Dendritic cell treated with granulocyte-macrophage colony-stimulating factor and Interleukin-4, amounts not matched to agents 40 ng/mL and 50 ng/mL, for 4 days (primary cell): ENCODE results near the gene HOXC6.
A peak's percentile ranks its signal among the peaks of the same experiment; 100 is the strongest.

ENCODE experiments used
- H3K27ac Mint-ChIP-seq: one replicate; pipeline ENCODE4 v1.8.0; 2022; ENCODE audit warnings: mild to moderate bottlenecking, mixed read lengths
- H3K27me3 Mint-ChIP-seq: one replicate; pipeline ENCODE4 v1.8.0; 2022; ENCODE audit warnings: mild to moderate bottlenecking, mixed read lengths
- H3K36me3 Mint-ChIP-seq: one replicate; pipeline ENCODE4 v1.8.0; 2022; ENCODE audit warnings: low read depth, mixed read lengths
- H3K4me1 Mint-ChIP-seq: one replicate; pipeline ENCODE4 v1.8.0; 2022; ENCODE audit warnings: low read depth, mixed read lengths
- H3K4me3 Mint-ChIP-seq: one replicate; pipeline ENCODE4 v1.8.0; 2022; ENCODE audit warnings: mild to moderate bottlenecking, moderate library complexity, mixed read lengths
- H3K9me3 Mint-ChIP-seq: one replicate; pipeline ENCODE4 v1.8.0; 2022; ENCODE audit warnings: mixed read lengths
- intact Hi-C: fragments of 100-400 bp; cut with micrococcal nuclease; formaldehyde crosslinking; loops from one replicate; pipeline ENCODE4 v1.15.0; 2022

Gene HOXC6

DNA sequence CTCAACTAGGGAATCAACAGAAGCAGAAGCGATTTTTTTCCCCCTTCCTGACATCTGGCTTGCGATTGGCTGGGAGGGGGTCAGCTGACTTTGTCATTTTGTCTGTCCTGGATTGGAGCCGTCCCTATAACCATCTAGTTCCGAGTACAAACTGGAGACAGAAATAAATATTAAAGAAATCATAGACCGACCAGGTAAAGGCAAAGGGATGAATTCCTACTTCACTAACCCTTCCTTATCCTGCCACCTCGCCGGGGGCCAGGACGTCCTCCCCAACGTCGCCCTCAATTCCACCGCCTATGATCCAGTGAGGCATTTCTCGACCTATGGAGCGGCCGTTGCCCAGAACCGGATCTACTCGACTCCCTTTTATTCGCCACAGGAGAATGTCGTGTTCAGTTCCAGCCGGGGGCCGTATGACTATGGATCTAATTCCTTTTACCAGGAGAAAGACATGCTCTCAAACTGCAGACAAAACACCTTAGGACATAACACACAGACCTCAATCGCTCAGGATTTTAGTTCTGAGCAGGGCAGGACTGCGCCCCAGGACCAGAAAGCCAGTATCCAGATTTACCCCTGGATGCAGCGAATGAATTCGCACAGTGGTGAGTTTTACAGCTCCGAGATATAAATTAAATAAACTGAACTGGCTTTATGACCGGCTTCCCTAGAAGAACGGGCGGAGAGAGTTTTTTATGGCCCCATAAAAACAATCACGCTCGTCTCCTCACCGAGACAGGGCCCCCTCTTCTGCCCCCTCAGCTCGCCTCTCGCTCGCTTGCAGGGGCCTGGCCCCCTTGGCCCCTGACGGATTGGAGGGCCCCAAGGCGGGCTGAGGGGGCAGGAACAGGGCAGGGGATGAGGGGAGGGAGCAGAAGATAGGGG, at the start of gene HOXC6:
Gene HOXC6 (plus strand): TSS at position 127 of the 888 bp plus-strand sequence. CDS start 82 bp downstream, at position 209.
- no peak within 1 kb of the TSS for H3K27ac Mint-ChIP-seq
- H3K27me3 Mint-ChIP-seq, result peaks cover 91% of the 10 kb centered on the region
- no peak within 1 kb of the TSS for H3K4me3 Mint-ChIP-seq
- peaks cover 24% of the 10 kb centered on the region for H3K4me1 Mint-ChIP-seq
- intact Hi-C loops, result no loop called here
- peaks cover 7% of the 10 kb centered on the region for H3K9me3 Mint-ChIP-seq
- no peaks in the 10 kb centered on the region for H3K36me3 Mint-ChIP-seq

DNA sequence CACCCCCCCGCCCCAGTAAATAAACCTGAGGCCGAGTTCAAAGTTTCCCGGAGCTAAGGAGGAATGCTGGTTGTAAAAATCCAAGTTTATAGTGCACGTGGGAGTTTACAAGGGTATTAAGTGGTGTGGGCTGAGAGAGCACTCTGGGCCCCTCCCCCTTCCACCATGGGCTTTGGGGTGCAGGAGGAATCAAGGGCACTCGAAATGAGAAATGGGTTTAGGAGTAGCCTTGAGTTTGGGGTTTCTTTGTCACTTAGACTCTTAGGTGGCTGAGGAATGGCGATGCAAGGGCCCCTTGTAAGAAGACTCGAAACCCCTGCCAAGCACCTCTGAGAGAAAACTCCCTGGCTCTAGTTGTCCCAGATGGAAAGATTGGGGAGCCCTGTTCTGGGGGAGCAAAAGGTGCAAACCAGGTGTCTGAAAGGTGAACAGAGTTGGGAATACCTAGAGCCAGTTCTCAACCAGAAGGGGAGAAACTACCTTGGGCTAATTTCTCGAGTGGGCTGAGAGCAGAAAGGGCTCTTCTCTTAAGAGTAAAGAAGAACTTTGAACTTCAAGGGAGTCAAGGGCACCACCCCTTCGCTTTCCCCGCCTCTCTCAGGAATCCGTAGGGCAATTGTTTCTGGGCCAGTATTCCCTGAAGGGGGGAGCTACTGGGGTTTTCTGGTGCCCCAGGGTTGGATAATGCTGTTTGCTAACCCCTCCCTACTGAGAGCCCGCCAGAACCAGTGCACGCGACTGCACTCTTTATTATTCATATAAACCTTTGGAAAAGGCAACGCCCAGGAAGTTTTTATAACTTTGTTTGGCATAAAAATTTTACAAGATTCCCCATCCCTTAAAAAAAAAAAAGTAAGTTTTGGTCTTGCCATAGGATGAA, 49.5 kb upstream of the HOXC6 start:
- Mint-ChIP-seq H3K27me3 (peaks cover 99% of the 10 kb centered on the region), H3K27ac (no peak overlapping the region), H3K36me3 (no peaks in the 10 kb centered on the region), H3K4me3 (no peak overlapping the region), H3K4me1 (peaks cover 7% of the 10 kb centered on the region), H3K9me3 (peaks cover 5% of the 10 kb centered on the region)
- intact Hi-C loops, result no loop called here

DNA sequence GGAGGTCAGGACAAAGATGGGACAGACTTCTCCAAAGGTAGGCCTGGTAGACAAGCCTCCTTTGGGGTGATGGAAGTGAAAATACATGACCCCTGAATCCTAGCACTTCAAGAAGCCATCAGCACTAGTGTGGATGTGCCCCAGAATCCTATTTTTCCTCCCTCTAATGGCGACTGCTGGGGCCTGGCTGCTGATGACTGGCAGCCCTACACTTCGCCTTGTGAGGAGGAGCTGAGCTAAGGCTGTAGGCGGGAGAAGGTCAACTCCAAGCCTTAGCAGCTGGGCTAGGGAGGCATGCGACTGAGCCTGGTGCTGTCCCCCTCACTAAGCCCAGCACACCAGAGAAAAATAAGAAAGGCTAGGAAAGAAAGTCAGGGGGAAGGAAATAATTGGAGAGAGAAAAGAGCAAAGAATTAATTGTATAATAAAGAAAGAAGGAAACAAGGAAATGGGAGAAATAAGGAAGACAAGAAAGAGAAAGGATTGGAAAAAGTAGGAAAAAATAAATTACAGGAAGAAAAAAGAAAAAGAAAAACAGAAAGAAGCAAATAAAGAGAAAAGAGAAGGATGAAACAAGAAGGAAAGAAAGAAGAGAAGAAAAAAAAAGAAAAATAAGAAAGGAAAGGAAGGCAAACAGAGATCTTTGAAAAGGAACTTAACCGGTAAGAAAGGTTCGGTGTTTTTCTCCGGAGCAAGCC, 48.0 kb upstream of the HOXC6 start:
- H3K4me3 Mint-ChIP-seq, result no peak overlapping the region
- H3K27me3 Mint-ChIP-seq, result peaks cover 99% of the 10 kb centered on the region
- H3K27ac Mint-ChIP-seq, result no peak overlapping the region
- H3K4me1 Mint-ChIP-seq, result peaks cover 17% of the 10 kb centered on the region
- H3K9me3 Mint-ChIP-seq, result peaks cover 6% of the 10 kb centered on the region
- H3K36me3 Mint-ChIP-seq, result no peaks in the 10 kb centered on the region
- intact Hi-C loops, result no loop called here

DNA sequence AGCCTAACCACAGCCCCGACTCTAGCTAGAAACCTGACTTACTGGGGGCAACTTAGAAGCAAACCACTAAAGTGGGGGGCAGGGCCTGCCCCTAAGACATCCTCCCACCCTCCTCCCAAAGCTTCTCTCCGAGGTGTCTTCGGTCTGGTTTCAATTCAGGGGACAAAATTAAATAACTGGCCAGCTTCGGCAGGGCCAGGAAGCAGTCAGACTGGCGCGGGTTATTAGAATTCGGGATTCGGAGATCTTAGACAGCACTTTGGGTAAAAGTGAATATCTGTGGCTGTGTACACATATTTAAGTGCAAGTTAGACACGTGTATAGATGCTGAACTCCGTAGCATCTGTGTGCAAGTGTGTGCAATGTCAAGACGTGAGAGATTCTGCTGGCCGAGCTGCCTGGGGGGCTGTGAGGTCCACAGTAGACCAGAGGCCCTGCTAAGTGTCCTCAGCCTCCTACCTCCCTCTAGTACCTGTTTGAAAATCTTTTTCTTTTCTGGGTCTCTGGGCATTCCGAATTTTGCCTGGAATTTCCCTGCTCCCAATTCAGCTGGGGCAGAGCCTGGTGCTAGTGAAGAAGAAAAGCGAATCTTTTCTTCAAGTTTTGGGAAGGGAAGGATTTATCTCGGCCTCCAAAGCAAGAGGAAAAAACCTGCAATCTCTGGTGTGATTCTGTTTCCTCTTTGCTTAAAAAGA, 47.3 kb upstream of the HOXC6 start:
- Mint-ChIP-seq H3K9me3 (peaks cover 6% of the 10 kb centered on the region), H3K27ac (no peak overlapping the region), H3K4me3 (no peak overlapping the region), H3K4me1 (peaks cover 22% of the 10 kb centered on the region), H3K27me3 (peaks cover 99% of the 10 kb centered on the region), H3K36me3 (no peaks in the 10 kb centered on the region)
- intact Hi-C loops, result no loop called here

DNA sequence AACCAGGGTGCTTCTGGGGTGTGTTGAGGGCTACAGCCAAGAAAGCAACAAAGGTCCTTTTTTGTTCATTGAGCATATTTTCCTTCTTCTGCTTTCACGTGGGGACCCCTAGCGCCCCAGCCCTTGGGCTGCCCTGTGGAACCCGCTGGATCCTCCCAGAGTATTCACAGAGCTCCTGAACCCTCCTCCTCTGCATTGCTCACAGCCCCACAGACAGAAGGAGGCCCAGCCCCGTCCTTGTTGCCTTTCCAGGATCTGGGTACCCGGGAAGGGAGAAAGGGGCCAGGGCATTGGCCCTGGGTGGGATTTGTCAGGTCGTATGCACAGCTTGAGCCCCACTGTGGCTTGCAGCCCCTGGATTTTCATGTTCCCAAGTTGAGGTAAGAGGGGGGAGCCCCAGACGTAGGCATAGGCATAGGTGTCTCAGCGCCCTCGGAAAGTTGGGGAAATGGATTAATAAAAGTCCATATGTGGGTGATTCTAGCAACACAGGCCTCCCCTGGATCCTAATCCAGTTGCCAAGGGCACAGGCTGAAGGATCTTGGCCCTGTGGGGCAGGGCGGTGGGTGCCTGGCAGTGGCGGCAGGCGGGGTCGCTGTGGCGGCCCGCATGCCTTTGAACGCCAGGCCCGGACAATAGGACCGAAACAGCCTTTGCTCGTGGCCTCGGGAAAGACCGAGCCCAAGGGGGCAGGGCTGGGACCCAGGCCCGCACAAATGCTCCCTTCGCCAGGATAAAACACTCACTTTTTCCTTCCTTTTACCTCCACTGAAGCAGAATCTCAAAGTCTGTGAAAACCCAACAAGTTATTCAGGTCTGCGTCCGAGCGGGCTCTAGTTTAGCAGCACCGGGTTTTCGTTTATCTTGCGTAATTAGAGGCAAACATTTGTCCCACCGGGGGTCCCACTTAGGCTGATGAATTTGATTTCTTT, 46.3 kb upstream of the HOXC6 start:
- intact Hi-C loops, result no loop called here
- no peak overlapping the region for H3K4me3 Mint-ChIP-seq

DNA sequence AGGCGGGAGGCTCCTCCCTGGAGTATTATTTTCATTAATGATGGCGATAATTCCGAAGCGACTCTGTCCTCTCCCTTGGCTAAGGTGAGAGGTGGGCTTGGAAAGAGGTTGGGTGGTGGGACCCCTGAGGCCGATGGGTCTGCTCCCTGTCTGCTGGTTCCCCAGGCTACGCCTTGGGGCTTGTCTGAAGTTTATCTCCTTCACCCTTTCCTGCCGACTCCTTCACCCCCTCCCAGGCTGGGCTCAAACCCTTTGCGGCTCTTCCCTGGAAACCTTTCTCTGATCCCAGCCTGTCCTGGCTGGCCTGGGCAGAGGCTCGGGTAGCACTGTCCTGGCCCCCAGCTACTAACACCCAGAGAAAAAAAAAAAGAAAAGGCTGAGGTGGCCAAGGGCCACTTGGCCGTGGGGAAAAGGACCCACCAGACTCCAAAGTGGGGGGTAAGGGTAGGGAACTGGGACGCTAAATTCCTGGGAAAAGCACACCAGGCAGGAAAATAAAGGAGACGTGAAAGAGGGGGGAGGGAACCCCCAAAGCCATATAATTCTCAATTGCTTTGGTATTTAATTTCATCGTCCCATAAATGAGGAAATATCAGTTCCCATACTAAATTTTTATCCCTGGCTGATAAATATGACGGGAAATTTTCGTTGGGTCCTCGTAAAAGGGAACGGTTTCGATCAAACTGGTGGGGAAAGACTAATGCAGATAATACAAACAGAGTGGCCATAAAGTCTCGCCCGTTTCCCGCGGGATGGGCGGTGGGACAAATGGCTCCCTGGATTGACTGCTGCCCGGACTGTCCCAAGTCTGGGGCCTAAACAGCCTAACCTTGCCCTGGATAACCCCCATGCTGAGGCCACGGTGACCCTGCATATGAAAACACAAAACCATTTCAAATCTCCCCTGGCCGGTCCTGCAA, 45.3 kb upstream of the HOXC6 start:
- H3K4me3 Mint-ChIP-seq, result no peak overlapping the region
- H3K27ac Mint-ChIP-seq, result no peak overlapping the region
- peaks cover 6% of the 10 kb centered on the region for H3K9me3 Mint-ChIP-seq
- peaks cover 99% of the 10 kb centered on the region for H3K27me3 Mint-ChIP-seq
- H3K36me3 Mint-ChIP-seq, result no peaks in the 10 kb centered on the region
- intact Hi-C loops, result no loop called here
- peaks cover 22% of the 10 kb centered on the region for H3K4me1 Mint-ChIP-seq

More for the DNA sequence above, 46.3 kb upstream of the HOXC6 start:
- no peak overlapping the region for H3K27ac Mint-ChIP-seq
- peaks cover 6% of the 10 kb centered on the region for H3K9me3 Mint-ChIP-seq
- H3K27me3 Mint-ChIP-seq, result peaks cover 99% of the 10 kb centered on the region
- H3K4me1 Mint-ChIP-seq, result peaks cover 22% of the 10 kb centered on the region
- no peaks in the 10 kb centered on the region for H3K36me3 Mint-ChIP-seq

DNA sequence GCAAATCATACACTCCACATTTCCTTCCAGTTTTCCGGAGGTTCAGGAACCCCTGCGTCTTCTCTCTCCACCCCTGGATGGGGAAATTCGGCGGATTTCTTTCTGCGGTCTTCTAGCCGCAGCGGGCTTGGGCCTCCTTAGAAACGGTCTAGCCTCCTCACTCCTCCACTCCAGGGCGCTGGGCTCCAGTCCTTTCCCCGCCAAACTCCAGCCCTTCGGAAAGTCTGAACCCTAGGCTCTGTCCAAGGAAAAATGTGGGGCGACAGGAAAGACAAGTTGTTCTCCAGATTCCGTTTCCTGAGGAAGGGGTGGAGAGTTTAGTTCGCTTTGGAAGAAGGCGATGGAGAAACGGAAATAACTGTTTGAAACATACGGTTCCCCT, 44.7 kb upstream of the HOXC6 start:
- peaks cover 99% of the 10 kb centered on the region for H3K27me3 Mint-ChIP-seq
- H3K36me3 Mint-ChIP-seq, result no peaks in the 10 kb centered on the region
- H3K4me3 Mint-ChIP-seq, result no peak overlapping the region
- intact Hi-C loops, result no loop called here
- H3K4me1 Mint-ChIP-seq, result peaks cover 22% of the 10 kb centered on the region
- H3K9me3 Mint-ChIP-seq, result peaks cover 6% of the 10 kb centered on the region
- H3K27ac Mint-ChIP-seq, result no peak overlapping the region

DNA sequence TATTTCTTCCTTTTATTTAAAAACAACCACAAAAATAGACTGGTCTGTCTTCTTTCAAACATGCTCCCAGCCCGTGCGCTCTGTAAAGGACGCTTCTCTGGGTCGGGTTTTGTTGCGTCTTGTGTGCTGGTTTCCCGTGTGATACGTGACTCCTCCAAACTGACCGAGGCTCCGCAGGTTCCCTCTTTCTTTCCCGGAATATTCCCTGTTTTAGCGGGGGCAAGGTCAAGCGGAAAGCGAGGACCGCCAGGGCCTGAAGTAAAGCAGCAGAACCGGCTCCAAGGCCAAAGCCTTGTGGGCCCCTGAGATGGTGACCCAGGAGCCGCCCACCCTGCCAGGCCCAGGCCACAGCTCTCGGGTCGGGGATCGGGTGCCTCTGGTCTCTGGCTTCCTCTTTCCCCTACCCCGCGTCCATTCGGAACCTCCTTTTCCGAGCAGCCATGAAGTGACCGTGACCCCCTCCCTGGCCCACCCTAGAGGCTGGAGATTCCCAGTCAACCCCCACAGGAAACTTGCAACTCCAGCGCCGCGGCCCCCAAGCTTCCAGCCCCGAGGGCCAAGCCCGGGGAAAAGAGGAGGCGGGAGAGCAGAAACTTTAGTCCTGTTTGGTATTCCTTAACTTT, 44.2 kb upstream of the HOXC6 start:
- H3K9me3 Mint-ChIP-seq, result peaks cover 6% of the 10 kb centered on the region
- intact Hi-C loops, result no loop called here
- H3K27me3 Mint-ChIP-seq, result peaks cover 99% of the 10 kb centered on the region
- peak overlapping the region; percentile 32 for H3K4me3 Mint-ChIP-seq
- H3K36me3 Mint-ChIP-seq, result no peaks in the 10 kb centered on the region
- no peak overlapping the region for H3K27ac Mint-ChIP-seq
- H3K4me1 Mint-ChIP-seq, result peaks cover 25% of the 10 kb centered on the region

DNA sequence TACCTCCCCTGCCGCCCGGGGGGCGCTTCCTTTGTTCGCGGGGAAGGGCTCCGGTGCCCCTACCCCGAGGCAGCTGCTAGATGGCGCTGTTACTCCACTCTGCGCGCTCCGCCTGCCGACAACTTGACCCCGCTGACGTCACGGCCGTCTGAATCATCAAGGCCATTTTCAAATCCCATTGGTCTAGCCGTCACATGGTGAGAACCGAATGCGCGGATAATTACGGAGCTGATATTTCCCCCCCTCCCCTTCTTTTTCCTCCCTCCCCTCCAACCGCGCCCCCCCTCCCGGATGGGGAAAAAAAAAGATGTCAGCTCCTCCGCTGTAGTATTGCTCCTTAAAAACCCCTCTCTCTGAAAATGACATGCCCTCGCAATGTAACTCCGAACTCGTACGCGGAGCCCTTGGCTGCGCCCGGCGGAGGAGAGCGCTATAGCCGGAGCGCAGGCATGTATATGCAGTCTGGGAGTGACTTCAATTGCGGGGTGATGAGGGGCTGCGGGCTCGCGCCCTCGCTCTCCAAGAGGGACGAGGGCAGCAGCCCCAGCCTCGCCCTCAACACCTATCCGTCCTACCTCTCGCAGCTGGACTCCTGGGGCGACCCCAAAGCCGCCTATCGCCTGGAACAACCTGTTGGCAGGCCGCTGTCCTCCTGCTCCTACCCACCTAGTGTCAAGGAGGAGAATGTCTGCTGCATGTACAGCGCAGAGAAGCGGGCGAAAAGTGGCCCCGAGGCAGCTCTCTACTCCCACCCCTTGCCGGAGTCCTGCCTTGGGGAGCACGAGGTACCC, 43.1 kb upstream of the HOXC6 start, which contains the start of gene HOXC10:
Gene HOXC10 (plus strand): TSS at position 246 of the 791 bp plus-strand sequence. CDS start 114 bp downstream, at position 360.
- Mint-ChIP-seq H3K27ac (no peak within 1 kb of the TSS), H3K4me1 (peaks cover 32% of the 10 kb centered on the region)

DNA sequence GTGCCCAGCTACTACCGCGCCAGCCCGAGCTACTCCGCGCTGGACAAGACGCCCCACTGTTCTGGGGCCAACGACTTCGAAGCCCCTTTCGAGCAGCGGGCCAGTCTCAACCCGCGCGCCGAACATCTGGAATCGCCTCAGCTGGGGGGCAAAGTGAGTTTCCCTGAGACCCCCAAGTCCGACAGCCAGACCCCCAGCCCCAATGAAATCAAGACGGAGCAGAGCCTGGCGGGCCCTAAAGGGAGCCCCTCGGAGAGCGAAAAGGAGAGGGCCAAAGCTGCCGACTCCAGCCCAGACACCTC, 42.6 kb upstream of the HOXC6 start:
- peak overlapping the region; percentile 20 for H3K4me3 Mint-ChIP-seq

More for the DNA sequence above, 43.1 kb upstream of the HOXC6 start, which contains the start of gene HOXC10:
- H3K36me3 Mint-ChIP-seq, result no peaks in the 10 kb centered on the region
- H3K9me3 Mint-ChIP-seq, result peaks cover 6% of the 10 kb centered on the region
- H3K4me3 Mint-ChIP-seq, result peak within 1 kb of the TSS; percentile 37
- peaks cover 99% of the 10 kb centered on the region for H3K27me3 Mint-ChIP-seq
- intact Hi-C loops, result no loop called here

More for the DNA sequence above, 42.6 kb upstream of the HOXC6 start:
- Mint-ChIP-seq H3K27ac (no peak overlapping the region), H3K27me3 (peaks cover 99% of the 10 kb centered on the region), H3K9me3 (peaks cover 6% of the 10 kb centered on the region), H3K4me1 (peaks cover 32% of the 10 kb centered on the region), H3K36me3 (no peaks in the 10 kb centered on the region)
- intact Hi-C loops, result no loop called here
